IPS DF 4.7 (cell line): ENCODE data around the gene ERAS.

ENCODE experiments used
- DNase-seq: peaks from one replicate; pipeline ENCODE4 v3.0.0-alpha.2; 2013; ENCODE audit warnings: low spot score; ENCODE audit errors: extremely low read depth

Gene ERAS, protein sequence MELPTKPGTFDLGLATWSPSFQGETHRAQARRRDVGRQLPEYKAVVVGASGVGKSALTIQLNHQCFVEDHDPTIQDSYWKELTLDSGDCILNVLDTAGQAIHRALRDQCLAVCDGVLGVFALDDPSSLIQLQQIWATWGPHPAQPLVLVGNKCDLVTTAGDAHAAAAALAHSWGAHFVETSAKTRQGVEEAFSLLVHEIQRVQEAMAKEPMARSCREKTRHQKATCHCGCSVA

GRCh38 chrX:48826135-48826875 lies at the start of gene ERAS:
Gene ERAS, plus strand, starts transcription at chrX:48826513. Its CDS starts 2,611 bp downstream, at chrX:48829124.
- DNase-seq = no peak

DNA sequence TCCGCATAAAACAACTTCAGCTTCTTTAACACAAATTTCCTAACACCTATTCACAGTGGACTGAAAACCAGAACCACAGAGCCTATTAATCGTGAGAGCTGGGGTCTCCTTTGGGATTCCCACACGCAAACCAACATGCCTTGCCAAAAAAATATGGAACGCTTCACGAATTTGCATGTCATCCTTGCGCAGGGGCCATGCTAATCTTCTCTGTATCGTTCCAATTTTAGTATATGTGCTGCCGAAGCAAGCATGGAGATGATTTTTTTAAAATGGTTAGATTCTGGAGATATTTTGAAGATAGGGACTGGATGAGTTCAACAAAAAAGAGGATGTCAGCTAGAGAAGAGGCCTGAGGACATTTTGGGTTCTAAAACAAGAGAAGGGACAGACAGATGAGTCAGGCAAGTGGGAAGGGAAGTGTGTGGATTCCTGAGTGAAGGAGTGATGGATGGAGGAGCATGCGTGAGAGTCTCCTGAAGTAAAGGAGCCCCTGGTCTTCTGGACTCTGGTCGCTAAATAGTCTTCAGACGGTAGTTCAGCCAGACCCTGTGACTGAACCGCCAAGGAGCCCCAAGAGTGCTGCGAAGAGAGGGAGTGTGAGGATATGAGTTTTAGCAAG lies 49.4 kb upstream of the ERAS start:
- DNase-seq = no peak

DNA sequence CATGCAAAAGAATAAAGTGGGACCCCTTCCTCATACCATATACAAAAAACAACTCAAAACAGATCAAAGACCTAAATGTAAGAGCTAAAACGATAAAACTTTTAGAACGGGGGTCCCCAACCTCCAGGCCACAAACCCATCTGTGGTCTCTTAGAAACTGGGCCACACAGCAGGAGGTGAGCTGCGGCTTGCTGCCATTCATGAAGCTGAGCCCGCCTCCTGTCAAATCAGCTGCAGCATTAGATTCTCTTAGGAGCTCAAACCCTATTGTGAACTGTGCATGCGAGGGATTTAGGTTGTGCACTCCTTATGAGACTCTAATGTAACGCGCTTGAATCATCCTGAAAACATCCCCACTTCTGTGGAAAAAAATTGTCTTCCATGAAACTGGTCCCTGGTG lies 46.9 kb upstream of the ERAS start:
- DNase-seq = no peak

GRCh38 chrX:48781705-48782104 lies 44.6 kb upstream of the ERAS start:
- no peak for DNase-seq

DNA sequence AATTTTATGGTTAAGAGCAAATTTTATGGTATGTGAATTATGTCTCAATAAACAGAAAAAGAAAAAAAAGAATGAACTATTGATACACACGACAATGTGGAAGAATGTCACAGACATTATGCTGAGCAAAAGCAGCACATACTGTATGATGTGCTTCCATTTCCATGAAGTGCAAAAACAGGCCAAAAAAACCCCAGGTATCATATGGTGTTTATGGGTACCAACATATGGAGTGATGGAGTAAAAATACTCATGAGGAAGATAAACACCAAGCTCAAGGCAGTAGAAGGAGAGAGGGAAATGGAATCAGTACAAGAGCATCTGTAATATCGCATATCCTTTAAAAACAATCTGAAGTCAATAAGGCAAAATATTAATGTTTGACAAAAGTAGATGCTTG lies 44.1 kb upstream of the ERAS start:
- DNase-seq = no peak

GRCh38 chrX:48782795-48783194 lies 43.5 kb upstream of the ERAS start:
- DNase-seq = no peak

- DNase-seq = no peak
These were observed 41.6 kb upstream of the ERAS start for GRCh38 chrX:48784726-48785125.

DNA sequence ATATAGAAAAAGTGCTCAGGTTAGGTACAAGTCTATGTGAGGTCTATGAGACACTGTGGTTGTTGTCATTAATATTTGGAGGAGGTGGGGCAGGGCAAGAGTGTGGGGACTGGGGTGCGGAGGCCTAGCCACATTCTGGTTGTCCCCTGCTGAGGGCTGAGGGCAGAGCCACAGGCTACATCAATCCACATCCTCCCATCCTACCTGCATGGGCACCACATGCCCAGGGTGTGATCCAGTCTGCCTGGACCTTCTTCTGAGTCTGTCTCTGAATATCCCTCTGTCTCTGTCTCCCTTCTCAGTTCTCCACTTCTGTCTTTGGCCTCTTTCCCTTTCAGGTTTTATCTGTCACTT lies 41.1 kb upstream of the ERAS start:
- no peak for DNase-seq

DNA sequence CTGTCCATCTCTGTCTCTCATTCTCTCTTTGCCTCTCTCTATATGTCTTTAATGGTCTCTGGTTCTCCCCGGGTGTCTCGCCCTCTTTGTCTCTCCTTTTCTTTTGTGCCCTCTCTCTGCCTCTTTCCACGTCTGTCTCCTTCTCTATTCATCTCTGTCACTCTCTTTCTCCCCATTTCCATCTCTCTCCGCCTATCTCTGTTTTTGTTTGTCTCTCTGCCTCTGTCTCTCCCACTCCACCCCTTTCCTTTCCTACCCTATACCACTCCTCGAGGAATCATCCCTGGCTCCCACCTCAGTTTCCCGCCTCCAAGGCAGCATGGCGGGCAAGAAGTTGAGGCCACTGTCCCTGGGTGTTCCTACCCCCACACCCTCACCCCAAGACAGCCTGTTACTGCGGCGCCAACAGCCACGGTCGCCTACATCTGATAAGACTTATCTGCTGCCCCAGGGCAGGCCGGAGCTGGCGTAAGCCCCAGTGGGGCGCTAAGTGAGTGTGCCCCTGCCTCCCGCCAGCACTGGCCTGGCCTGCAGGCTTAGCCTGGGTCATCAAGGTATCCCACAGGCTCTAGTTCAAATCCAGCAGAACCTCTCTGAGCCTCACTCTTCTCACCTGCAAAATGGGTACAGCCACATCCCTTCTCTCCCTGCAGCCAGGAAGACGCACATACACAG lies 40.6 kb upstream of the ERAS start:
- DNase-seq = no peak

GRCh38 chrX:48786341-48786800 lies 39.9 kb upstream of the ERAS start, which contains the start of gene GATA1:
Gene GATA1, plus strand, starts transcription at chrX:48786590. Its CDS starts 4,520 bp downstream, at chrX:48791110.
- no peak for DNase-seq

DNA sequence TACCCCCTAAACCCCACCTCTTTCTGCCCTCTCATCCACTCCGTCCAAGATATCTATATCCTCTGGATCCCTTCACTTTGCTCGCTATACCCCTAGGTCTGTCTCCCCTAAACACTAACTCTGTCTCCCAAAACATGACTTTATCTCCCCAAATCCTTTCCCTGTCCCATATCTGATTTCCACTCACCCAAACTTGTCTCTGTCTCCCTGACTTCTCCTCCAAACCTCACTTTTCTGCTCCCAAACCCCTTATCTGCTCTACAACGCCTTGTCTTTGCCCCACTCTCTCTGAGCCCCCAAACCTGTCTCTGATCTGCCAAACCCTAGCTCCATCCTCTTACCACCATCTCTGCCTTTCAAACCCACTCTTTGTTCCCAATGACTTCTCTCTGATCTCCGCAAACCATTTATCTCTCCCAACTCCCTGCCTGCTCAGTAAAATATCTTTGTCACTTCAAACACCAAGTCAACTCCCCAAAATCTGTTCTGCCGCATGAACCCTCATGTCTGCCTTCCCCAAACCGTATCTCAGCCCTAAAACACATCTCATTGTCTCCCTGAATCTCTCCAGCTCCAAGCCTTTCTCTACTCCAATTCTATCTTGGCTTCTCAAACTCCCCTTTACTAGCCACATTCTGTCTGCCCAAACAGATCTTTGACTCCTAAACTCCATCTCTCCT lies 39.3 kb upstream of the ERAS start:
- DNase-seq = no peak

- no peak for DNase-seq
These were observed 38.5 kb upstream of the ERAS start for GRCh38 chrX:48787505-48788443.

- DNase-seq = no peak
These were observed 36.7 kb upstream of the ERAS start for GRCh38 chrX:48789366-48790220.

DNA sequence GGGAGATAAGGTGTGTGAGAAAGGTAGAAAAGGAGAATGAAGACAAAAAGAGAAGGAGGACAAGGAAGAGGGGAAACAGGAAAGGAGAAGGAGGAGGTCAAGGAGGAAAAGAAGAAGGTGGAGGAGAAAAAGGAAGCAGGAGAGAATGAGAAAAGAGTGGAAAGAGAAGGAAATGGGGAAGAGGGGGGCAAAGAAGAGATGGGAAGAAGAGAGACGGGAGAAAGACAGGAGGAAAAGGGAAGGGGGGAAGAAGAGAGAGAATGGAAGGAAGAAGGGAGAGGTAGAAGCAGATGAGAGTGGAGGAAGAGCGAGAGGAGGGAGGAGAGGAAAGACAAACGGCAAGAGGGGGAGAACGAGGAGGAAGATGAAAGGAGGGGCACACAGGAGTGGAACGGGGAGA lies 35.8 kb upstream of the ERAS start:
- DNase-seq = no peak

- DNase-seq = no peak
These were observed 35.1 kb upstream of the ERAS start for GRCh38 chrX:48791063-48791820.

- DNase-seq = no peak
These were observed 34.1 kb upstream of the ERAS start for GRCh38 chrX:48792219-48792618.

DNA sequence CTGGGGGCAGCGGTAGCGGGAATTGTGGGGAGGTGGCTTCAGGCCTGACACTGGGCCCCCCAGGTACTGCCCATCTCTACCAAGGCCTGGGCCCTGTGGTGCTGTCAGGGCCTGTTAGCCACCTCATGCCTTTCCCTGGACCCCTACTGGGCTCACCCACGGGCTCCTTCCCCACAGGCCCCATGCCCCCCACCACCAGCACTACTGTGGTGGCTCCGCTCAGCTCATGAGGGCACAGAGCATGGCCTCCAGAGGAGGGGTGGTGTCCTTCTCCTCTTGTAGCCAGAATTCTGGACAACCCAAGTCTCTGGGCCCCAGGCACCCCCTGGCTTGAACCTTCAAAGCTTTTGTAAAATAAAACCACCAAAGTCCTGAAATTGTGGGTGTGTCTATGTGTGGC lies 32.4 kb upstream of the ERAS start:
- no peak for DNase-seq

DNA sequence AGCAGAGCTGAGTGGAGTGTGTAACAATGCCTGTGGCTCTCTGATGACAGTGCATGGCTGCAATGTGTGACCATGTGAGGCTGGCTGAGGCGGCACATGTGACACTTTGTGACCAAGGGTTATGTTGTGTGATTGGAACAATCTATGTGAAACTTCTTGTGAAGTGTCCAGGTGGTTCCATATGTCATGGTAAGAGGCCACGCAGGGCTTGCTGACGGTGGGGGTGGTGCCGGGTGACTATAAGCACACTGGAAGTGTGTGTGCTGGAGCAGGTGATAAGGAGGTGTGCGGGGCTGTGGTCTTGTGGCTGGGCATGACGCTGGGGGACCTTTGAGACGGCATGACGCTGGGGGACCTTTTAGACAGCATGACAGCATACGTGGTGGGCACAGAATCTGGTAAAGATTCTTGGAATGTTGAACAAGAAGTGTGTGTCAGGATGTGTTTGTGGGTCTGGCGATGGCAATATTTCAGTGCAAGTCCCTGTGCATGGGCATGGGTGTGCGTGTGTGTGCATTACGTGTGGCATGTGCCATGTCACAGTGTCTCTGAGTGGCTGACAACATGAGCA lies 31.9 kb upstream of the ERAS start:
- no peak for DNase-seq
